DMS 273 (cell line): ENCODE data around the gene TAAR1.
A peak's percentile ranks its signal among the peaks of the same experiment; 100 is the strongest.
"Not testable (repeated sequence)": the region's sequence is repeated elsewhere in the genome, so short reads cannot be mapped to it uniquely, and the experiment has no call there.

ENCODE experiments used
- DNase-seq: peaks from one replicate; lab custom pipeline; 2025; ENCODE audit not compliant: unreplicated experiment; lab: John Stamatoyannopoulos, UW

The TAAR1 gene

DNA sequence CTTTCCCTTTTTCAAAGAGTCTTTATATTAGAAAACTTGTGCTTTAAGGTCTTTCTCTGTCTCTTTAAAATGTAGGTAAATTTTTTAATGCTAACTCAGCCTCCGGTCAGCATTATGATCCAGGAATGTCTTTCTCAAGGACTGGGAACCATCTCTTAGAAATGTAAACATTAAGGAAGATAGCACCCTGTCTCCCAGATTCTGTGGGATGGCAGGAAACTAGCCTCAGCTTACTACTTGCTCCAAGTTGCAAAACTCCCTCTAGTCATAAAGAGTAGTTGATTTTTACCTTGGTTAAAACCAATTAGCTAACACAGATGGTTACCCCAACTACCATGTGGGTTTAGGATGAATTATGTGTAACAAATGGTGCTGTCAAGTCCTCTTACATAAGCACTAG lies 4.7 kb upstream of the TAAR1 start:
- no peak for DNase-seq

GRCh38 chr6:132661906-132662305 lies 2.9 kb upstream of the TAAR1 start:
- no peak for DNase-seq

- no peak for DNase-seq
Observed at GRCh38 chr6:132651062-132651461, 7.9 kb downstream of the TAAR1 start.

GRCh38 chr6:132650429-132650828 lies 8.6 kb downstream of the TAAR1 start:
- no peak for DNase-seq

GRCh38 chr6:132648828-132649227 lies 10.2 kb downstream of the TAAR1 start:
- no peak for DNase-seq

GRCh38 chr6:132648356-132648755 lies 10.6 kb downstream of the TAAR1 start:
- DNase-seq: no peak

- no peak for DNase-seq
Observed at GRCh38 chr6:132643547-132643946, 15.4 kb downstream of the TAAR1 start.

DNA sequence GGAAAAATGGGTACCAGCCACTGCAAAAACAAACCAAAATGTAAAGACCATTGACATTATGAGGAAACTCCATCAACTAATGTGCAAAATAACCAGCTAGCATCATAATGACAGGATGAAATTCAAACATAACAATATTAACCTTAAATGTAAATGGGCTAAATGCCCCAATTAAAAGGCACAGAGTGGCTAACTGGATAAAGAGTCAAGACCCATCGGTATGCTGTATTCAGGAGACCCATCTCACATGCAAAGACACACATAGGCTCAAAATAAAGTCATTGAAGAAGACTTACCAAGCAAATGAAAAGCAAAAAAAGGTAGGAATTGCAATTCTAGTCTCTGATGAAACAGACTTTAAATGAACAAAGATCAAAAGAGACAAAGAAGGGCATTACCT lies 21.8 kb downstream of the TAAR1 start:
- DNase-seq: not testable (repeated sequence)

GRCh38 chr6:132635906-132636305 lies 23.1 kb downstream of the TAAR1 start:
- not testable (repeated sequence) for DNase-seq

DNA sequence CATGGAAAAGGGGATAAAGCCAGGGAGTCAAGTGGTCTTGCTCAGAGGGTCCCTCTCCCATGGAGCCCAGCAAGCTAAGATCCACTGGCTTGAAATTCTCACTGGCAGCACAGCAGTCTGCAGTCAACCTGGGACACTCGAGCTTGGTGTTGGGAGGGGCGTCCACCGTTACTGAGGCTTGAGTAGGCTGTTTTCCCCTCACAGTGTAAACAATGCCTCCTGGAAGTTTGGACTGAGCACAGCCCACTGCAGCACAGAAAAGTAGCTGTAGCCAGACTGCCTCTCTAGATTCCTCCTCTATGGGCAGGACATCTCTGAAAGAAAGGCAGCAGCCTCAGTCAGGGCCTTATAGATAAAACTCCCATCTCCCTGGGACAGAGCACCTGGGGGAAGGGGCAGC lies 23.7 kb downstream of the TAAR1 start:
- not testable (repeated sequence) for DNase-seq

DNA sequence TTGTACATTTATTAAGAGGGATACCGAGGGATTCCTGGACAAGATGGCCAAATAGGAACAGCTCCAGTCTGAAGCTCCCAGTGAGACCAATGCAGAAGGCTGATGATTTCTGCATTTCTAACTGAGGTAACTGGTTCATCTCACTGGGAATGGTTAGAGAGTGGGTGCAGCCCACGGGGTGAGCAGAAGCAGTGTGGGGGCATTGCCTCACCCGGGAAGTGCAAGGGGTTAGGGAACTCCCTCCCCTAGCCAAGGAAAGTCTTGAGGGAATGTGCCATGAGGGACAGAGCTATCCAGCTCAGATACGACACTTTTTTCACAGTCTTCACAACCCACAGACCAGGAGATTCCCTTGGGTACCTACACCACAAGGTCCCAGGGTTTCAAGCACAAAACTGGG lies 24.2 kb downstream of the TAAR1 start:
- no peak for DNase-seq

- no peak for DNase-seq
Observed at GRCh38 chr6:132633362-132633761, 25.6 kb downstream of the TAAR1 start.

DNA sequence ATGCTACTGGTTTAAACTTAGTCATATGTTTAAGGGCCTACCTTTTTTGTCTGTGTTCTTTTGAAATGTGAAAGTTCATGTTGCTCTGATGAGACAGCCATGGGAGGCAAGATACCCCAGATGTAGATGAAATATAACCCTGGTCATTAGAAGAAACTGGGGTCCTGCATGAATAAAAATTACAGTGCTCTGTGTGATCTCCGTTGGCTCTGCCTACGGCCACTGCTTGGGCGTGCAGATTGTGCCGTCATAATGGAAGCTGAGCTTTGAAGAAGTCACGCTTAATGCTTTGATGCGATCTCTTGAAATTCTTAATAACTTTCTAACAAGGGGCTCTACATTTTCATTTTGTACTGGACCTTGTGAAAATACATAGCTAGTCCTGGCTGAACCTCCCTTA lies 34.8 kb downstream of the TAAR1 start, which contains the start of gene TAAR2:
TSS of gene TAAR2 (minus strand) at position 101 of the 400 bp plus-strand sequence. CDS start at position 101, 0 bp downstream.
- DNase-seq: no peak

DNA sequence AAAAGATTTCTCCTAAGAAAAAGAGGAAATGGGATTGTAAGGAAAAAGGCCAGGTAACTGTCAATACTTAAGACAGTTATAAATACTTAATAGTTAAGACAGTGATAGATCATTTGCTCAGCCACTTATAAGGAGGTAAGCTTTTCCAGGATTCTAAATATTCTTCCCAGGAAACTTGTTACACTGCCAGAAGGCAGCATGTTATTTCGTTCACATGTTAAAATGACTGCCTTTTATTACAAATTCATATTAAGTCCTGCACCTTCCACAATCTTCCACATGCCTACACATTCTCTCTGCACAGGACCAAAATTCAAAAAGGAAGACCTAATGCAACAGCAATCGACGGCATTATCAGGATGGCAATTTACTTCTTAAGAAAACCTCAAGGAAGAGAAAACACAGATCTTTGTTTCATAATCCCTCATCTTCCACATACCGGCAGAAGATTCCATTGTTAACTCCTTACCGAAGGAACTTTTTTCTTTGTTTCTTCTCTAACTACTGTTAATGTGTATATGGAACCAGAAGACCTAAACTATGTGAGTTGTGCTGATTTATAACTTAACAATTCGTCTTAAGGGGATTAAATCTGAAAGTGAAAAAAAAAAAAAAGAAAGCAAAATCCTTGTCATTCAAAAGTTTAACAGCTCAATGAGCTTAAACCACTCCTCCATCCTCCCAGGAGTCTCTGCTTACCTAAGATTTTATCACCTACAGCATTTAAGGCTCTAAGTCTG lies 35.7 kb downstream of the TAAR1 start:
- no peak for DNase-seq

DNA sequence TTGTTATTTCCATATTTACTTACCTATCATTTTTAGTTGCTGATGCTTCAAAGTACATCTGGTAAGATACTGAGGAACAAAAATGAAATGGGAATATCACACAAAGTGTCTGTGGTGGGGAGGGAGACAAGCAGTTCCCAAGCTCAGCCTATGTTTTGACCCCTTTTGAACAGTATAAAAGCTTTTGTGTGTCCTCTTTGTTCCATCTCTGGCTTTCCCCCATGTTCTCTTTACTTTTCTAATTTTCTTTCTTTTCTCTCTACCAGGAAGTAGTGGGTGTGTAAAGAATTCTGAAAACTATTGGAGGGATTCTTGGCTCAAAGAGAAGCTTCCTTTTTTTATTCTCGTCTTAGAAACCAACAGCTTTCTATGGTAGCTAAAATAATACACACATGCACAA lies 42.3 kb downstream of the TAAR1 start:
- no peak for DNase-seq

DNA sequence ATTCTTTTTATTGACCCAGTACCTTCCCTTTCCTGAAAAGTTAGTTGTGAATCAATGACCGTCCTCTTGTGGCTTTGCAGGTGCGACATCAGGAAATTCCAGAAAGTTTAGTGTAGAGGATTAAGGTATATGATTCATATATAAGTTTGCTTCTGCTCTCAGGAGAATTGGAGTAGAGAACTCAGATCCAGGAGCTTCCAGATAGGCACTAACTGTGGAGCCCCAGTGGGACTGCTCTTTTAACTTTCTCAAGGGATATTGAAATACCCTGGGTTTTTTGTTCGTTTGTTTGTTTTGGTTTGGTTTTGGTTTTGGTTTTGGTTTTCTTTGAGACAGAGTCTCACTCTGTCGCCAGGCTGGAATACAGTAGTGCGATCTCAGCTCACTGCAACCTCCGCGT lies 44.4 kb downstream of the TAAR1 start:
- no peak for DNase-seq

- no peak for DNase-seq
Observed at GRCh38 chr6:132612449-132613108, 46.4 kb downstream of the TAAR1 start.

DNA sequence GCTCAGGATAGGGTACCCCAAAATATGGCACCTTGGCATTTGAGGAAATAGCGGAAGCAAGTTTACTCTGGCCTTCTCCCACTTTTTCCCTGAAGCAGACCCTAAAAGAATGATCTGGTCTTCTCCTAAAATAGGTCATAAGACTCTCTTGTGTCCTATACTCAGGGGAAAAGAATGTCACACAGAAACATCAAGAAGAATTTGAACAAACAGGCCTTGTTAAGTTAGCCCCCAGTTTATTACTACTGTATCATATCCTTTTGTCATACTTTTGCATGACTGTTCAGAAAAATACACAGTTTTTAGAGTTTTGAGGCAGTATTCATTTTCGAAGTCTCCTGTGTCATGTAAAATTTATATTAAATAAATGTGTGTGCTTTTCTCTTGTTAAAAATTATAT lies 47.4 kb downstream of the TAAR1 start:
- no peak for DNase-seq

DNA sequence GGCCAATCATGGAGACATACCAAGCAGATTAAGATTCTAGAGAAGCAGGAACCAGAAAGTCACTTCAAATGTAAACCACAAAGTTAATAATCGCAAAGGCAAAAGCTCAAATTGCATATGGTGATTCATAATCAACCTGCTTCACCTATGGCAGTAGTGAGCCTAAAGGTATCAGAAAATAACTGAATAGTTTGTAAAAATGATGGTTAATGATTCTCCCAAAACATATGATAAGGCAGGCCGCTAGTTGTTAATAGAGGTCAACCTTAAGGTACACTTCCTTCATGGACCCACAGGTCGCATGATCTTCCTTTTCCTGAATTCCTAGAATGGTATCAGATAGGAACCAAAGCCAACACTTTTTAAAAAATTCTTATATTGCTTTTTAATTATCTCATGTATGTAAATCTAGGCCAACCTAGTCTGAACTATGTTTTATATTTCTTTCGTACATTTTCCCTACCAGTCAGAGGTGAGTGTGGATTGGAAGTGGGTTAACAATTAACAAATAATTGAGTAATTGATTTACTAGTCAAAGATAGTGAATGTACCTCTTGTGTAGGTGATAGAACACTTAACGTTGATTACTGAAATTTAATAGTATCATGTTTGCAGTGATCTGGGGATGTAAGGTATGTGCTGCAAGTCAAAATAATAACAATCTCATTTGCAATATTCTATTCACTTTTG lies 51.3 kb downstream of the TAAR1 start:
- no peak for DNase-seq

- no peak for DNase-seq
Observed at GRCh38 chr6:132604635-132605152, 54.3 kb downstream of the TAAR1 start.

- not testable (repeated sequence) for DNase-seq
Observed at GRCh38 chr6:132600900-132601299, 58.1 kb downstream of the TAAR1 start.

DNA sequence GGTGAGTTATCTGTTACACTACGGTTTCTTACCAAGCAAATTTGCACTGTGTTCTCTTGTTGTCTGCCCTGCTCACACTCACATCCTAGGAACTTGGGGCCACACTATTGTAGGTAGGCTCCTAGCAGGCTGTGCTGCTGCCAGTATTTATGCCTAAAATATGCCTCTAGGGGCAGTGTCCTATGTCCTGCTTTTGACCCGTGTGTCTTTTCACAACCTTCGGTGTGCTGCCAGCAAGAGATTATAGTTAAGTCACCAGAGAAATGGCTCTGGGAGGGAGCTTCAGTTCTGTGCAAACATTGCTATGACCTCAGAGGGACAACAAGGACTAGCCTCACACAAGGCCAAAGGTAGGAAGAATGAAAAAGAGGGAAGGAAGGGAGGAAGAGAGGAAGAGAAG lies 60.5 kb downstream of the TAAR1 start:
- DNase-seq: peak; percentile 43
